ENCODE measurements around the gene AP1S3.
"Not testable (repeated sequence)": the region's sequence is repeated elsewhere in the genome, so short reads cannot be mapped to it uniquely, and the experiment has no call there.

AP1S3 gene

DNA sequence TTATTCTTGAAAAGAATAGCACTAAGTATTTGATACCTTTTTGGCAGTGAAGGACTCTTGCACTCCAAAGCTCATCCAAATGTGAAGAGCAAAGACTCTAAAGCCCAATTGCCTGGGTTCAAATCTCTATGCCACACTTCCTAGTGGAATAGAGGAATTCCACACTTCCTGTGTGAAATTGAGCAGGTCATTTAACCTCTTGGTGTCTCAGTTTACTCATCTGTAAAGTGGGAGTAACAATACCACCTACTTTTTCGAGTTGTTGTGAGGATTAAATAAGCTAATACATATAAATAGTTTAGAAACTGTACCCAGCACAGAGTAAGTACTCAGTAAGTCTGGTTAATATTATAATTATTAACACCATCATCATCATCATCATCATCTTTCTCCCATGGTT, 72.6 kb downstream of the AP1S3 start:
- DNase-seq (ENCODE audit: extremely low spot score), result no peak
- CTCF ChIA-PET, result interaction anchor here (1.1 to 2.2 kb wide), 5 partner anchors 10 to 203 kb away, joined by 3 to 12 read pairs (median 4); no protein-coding TSS in a partner anchor
- POLR2A ChIA-PET, result no interaction called here
- TF ChIP-seq, protein P1, sequence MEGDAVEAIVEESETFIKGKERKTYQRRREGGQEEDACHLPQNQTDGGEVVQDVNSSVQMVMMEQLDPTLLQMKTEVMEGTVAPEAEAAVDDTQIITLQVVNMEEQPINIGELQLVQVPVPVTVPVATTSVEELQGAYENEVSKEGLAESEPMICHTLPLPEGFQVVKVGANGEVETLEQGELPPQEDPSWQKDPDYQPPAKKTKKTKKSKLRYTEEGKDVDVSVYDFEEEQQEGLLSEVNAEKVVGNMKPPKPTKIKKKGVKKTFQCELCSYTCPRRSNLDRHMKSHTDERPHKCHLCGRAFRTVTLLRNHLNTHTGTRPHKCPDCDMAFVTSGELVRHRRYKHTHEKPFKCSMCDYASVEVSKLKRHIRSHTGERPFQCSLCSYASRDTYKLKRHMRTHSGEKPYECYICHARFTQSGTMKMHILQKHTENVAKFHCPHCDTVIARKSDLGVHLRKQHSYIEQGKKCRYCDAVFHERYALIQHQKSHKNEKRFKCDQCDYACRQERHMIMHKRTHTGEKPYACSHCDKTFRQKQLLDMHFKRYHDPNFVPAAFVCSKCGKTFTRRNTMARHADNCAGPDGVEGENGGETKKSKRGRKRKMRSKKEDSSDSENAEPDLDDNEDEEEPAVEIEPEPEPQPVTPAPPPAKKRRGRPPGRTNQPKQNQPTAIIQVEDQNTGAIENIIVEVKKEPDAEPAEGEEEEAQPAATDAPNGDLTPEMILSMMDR (IDR thresholded peaks at IDR 0.05; ENCODE audit: control extremely low read depth, extremely low read depth, low read depth, missing control alignments), result no peak

GRCh38 chr2:223762853-223763252, 74.5 kb downstream of the AP1S3 start:
- POLR2A ChIA-PET, result interaction anchor here (0.7 kb wide), 1 partner anchor 35 kb away, joined by 8 read pairs; no protein-coding TSS in a partner anchor
- DNase-seq (ENCODE audit: extremely low spot score), result no peak
- TF ChIP-seq, protein P1 (IDR thresholded peaks at IDR 0.05; ENCODE audit: control extremely low read depth, extremely low read depth, low read depth, missing control alignments), result no peak
- CTCF ChIA-PET, result interaction anchor here (1.1 to 3.2 kb wide), 7 partner anchors 8 to 208 kb away, joined by 3 to 14 read pairs (median 5); no protein-coding TSS in a partner anchor

DNA sequence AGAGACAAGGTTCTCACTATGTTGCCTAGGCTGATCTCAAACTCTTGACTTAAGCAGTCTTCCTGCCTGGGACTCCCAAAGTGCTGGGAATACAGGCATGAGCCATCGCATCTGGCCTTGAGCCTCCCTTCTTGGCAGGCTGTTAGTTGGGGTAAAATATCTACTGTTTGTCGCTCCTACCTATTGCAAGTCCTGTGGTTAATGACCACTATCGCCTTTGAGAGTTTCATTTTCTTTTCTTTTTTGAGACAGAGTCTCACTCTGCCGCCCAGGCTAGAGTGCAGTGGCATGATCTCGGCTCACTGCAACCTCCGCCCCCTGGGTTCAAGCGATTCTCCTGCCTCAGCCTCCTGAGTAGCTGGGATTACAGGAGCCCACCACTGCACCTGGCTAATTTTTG, 75.6 kb downstream of the AP1S3 start:
- CTCF ChIA-PET, result interaction anchor here (0.6 to 3.2 kb wide), 11 partner anchors 8 to 790 kb away, joined by 3 to 14 read pairs (median 4); no protein-coding TSS in a partner anchor
- DNase-seq (ENCODE audit: extremely low spot score), result peak; percentile 27
- POLR2A ChIA-PET, result not testable (repeated sequence)

DNA sequence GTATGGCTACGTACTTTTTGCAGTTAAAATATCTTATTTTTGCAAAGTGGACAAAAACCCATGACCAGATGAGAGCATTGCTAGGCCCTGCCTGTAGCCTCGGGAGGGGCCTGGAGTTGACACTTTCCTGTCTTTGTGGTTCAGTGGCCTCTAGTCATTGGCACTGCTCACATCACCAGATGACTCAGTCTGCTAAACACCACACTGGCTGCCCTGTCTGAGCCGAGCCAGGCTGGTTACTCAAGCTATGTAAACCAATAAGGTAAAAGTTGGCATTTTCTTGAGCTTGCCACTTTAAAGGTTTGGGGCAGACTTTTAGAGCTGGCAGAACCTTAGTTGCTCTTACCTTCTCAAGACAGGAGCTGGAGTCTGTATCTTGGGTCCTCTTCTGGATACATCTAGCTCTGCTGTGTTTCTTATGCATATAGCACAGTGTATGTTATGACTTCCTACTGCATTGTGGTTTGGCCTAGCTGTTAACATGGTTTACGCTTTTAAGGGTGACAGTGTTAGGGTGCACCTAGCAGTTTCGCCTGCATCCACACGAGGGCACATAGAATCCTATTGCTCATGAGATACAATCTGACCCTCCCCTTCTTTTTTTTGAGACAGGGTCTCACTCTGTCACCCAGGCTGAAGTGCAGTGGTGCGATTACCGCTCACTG, 76.4 kb downstream of the AP1S3 start:
- ChIA-PET CTCF (interaction anchor here (1.0 to 3.2 kb wide), 12 partner anchors 12 to 789 kb away, joined by 3 to 14 read pairs (median 4); no protein-coding TSS in a partner anchor), POLR2A (no interaction called here)
- DNase-seq (ENCODE audit: extremely low spot score), result peak; percentile 22
- TF ChIP-seq, protein P1 (IDR thresholded peaks at IDR 0.05; ENCODE audit: control extremely low read depth, extremely low read depth, low read depth, missing control alignments), result peak; percentile 22

DNA sequence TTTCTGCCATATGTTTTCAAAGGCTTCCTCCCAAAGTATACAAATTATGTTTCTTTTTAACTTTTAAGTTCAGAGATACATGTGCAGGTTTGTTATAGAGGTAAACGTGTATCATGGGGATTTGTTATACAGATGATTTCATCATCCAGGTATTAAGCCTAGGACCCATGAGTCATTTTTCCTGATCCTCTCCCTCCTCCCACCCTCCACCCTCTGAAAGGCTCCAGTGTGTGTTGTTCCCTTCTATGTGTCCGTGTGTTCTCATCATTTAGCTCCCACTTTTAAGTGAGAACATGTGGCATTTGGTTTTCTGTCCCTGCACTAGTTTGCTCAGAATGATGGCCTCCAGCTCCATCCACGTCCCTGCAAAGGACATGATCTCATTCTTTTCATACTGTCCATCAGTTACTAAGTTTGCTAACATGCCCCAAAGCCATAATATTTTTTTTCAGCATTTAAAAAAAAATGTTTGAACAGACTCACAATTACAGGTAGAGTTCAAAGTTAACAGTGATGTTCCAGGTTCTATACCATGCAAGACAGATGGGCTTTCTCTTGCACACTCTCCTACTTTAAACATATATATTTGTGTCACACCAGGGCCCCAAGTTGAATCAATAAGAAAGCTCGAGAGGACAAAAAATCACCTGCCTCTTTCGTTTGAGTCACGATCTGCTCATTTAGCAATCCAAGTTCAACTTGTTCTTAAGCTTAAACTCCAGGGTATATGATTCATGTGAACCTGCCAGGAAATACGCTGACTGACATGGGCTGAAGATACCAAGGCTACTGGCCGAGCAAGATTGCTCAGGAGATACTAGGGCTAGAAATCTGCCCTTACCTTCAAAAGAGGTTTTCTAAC, 77.6 kb downstream of the AP1S3 start:
- CTCF ChIA-PET, result interaction anchor here (1.1 to 3.2 kb wide), 7 partner anchors 11 to 202 kb away, joined by 3 to 14 read pairs (median 5); no protein-coding TSS in a partner anchor
- DNase-seq (ENCODE audit: extremely low spot score), result no peak
- POLR2A ChIA-PET, result no interaction called here

DNA sequence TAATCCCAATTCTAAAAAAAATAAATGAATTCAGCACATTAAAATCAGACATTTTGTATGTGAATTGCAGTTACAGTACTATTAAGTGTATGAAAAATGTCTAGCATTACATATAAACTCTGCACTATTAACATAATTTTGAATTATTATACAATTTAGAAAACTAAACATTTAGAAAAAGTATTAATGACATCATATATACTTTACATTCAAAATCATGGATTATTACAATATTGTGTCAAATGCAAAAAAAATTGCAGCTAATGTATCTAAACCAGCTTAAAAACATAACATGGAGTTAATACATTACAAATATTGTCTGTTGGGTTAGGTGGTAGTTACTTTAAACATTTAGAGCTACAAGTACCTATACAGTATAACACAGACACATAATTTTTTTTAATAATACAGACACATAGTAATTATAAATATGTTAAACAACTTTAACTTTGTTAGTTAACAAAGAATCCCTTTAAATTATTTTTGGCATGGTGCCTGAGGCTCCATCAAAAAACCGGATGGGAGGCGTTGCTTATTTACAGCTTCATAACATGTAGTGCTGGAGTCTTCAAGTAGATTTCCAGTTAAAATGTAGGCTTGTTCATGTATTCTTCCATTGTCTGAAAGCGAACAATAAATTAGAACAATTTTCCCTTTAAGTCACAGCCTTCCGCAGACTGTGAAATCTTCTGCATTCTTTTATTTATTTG, 79.1 kb downstream of the AP1S3 start:
- TF ChIP-seq, protein P1 (IDR thresholded peaks at IDR 0.05; ENCODE audit: control extremely low read depth, extremely low read depth, low read depth, missing control alignments), result no peak
- DNase-seq (ENCODE audit: extremely low spot score), result no peak
- ChIA-PET POLR2A (interaction anchor here (0.5 kb wide), 1 partner anchor 24 kb away, joined by 7 read pairs; no protein-coding TSS in a partner anchor), CTCF (interaction anchor here (0.8 to 1.3 kb wide), 4 partner anchors 12 to 212 kb away, joined by 3 to 6 read pairs (median 3); no protein-coding TSS in a partner anchor)

More for the DNA sequence above, 77.6 kb downstream of the AP1S3 start:
- TF ChIP-seq, protein P1 (IDR thresholded peaks at IDR 0.05; ENCODE audit: control extremely low read depth, extremely low read depth, low read depth, missing control alignments), result no peak
